DND-41 (cell line): ENCODE data around the gene LAMC1.

Experiments used
- ATAC-seq: fragments of 200-7000 bp; cut with Tn5 transposase; 3 replicates; pipeline ENCODE4 v1.9.1; 2021; ENCODE audit warnings: low read depth; ENCODE audit not compliant: insufficient read depth
- DNase-seq: peaks from one replicate; pipeline ENCODE4 v3.0.0-alpha.2; 2020
- H2AFZ ChIP-seq: 2 replicates; pipeline ENCODE4 v1.6.0; 2012; ENCODE audit warnings: low read depth, low read length
- H3K27ac ChIP-seq: 2 replicates; pipeline ENCODE4 v1.5.1; 2012; ENCODE audit warnings: low read length, inconsistent platforms
- H3K27me3 ChIP-seq: fragments of 200-600 bp; sonication (generic); 2 replicates; pipeline ENCODE4 v1.6.0; 2012; ENCODE audit warnings: low read length, mild to moderate bottlenecking, inconsistent platforms; ENCODE audit not compliant: insufficient read depth, poor library complexity
- H3K36me3 ChIP-seq: 2 replicates; pipeline ENCODE4 v1.5.1; 2012; ENCODE audit warnings: low read length, inconsistent platforms; ENCODE audit not compliant: insufficient read depth
- H3K4me1 ChIP-seq: 2 replicates; pipeline ENCODE4 v1.5.1; 2012; ENCODE audit warnings: mild to moderate bottlenecking, low read length; ENCODE audit not compliant: insufficient read depth
- H3K4me2 ChIP-seq: 2 replicates; pipeline ENCODE4 v1.6.0; 2012; ENCODE audit warnings: mild to moderate bottlenecking, moderate library complexity, low read length, inconsistent platforms; ENCODE audit not compliant: insufficient read depth
- H3K4me3 ChIP-seq, 2 experiments: fragments of 200-600 bp in 1 of 2; shearing (Covaris generic) in 1 of 2; 2 replicates each; pipeline ENCODE4 v1.5.1; 2012 to 2016; ENCODE audit warnings: inconsistent platforms in 2 of 2, low read length in 2 of 2, mild to moderate bottlenecking in 2 of 2, low read depth in 1 of 2, moderate library complexity in 1 of 2
- H3K79me2 ChIP-seq: 2 replicates; pipeline ENCODE4 v1.6.0; 2012; ENCODE audit warnings: low read length, inconsistent platforms; ENCODE audit not compliant: insufficient read depth
- H3K9ac ChIP-seq: 2 replicates; pipeline ENCODE4 v1.6.0; 2012; ENCODE audit warnings: low read depth, mild to moderate bottlenecking, inconsistent platforms, low read length, moderate library complexity
- H3K9me3 ChIP-seq: 2 replicates; pipeline ENCODE4 v1.5.1; 2012; ENCODE audit warnings: low read length, moderate library complexity, mild to moderate bottlenecking, inconsistent platforms; ENCODE audit not compliant: insufficient read depth, severe bottlenecking
- H4K20me1 ChIP-seq: 2 replicates; pipeline ENCODE4 v1.6.0; 2012; ENCODE audit warnings: low read length; ENCODE audit not compliant: insufficient read depth
- EZH2 ChIP-seq: IDR thresholded peaks from 3 replicates; pipeline ENCODE4 v1.6.1; 2012; ENCODE audit warnings: borderline replicate concordance, low read depth, mild to moderate bottlenecking, moderate library complexity, low read length, inconsistent platforms; ENCODE audit not compliant: severe bottlenecking
- TF ChIP-seq, protein P1 (sequence below): IDR thresholded peaks from 2 replicates; pipeline ENCODE4 v1.5.1; 2012; ENCODE audit warnings: borderline replicate concordance, low read length, moderate library complexity, mild to moderate bottlenecking; ENCODE audit not compliant: poor library complexity, severe bottlenecking; ENCODE audit errors: extremely low read depth

The LAMC1 gene

DNA sequence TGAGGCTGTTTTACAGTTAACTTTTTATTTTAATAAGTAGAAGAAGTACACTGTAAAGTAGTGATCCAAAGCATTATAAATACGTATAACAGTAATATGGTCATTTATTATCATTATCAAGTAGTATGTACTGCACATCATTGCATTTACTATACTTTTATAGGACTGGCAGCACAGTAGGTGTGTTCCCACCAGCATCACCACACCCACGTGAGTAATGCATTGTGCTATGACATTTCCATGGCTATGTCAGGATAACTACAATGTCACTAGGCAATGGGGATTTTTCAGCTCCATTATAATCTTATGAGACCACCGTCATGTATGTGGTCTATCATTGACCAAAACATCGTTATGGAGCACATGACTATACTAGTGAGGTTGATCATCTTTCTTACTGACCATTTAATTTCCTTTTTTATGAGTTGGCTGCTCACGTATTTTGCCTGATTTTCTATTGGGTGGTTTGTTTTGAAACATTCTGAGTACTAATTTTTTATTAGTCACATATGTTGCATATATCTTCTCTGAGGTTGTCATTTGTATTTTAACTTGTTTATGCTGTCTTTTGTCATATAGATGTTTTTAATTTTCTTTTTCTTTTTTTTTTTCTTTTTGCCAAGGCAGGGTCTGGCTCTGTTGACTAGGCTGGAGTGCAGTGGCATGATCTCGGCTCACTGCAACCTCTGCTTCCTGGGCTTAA is 44.9 kb upstream of the LAMC1 start:
- no peaks in the 10 kb centered on the region for H3K36me3 ChIP-seq
- no peak overlapping the region for H3K4me3 ChIP-seq
- H3K27me3 ChIP-seq = peaks cover 2% of the 10 kb centered on the region
- H3K9me3 ChIP-seq = no peaks in the 10 kb centered on the region
- H3K4me2 ChIP-seq = no peak overlapping the region
- no peak overlapping the region for H3K9ac ChIP-seq
- H3K79me2 ChIP-seq = no peaks in the 10 kb centered on the region
- no peaks in the 10 kb centered on the region for H4K20me1 ChIP-seq
- H3K4me1 ChIP-seq = no peaks in the 10 kb centered on the region
- DNase-seq = no peak
- TF ChIP-seq, protein P1, sequence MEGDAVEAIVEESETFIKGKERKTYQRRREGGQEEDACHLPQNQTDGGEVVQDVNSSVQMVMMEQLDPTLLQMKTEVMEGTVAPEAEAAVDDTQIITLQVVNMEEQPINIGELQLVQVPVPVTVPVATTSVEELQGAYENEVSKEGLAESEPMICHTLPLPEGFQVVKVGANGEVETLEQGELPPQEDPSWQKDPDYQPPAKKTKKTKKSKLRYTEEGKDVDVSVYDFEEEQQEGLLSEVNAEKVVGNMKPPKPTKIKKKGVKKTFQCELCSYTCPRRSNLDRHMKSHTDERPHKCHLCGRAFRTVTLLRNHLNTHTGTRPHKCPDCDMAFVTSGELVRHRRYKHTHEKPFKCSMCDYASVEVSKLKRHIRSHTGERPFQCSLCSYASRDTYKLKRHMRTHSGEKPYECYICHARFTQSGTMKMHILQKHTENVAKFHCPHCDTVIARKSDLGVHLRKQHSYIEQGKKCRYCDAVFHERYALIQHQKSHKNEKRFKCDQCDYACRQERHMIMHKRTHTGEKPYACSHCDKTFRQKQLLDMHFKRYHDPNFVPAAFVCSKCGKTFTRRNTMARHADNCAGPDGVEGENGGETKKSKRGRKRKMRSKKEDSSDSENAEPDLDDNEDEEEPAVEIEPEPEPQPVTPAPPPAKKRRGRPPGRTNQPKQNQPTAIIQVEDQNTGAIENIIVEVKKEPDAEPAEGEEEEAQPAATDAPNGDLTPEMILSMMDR = no peak
- TF ChIP-seq EZH2 = no peak
- H2AFZ ChIP-seq = no peak overlapping the region
- ATAC-seq = no peak
- H3K27ac ChIP-seq = no peak overlapping the region

DNA sequence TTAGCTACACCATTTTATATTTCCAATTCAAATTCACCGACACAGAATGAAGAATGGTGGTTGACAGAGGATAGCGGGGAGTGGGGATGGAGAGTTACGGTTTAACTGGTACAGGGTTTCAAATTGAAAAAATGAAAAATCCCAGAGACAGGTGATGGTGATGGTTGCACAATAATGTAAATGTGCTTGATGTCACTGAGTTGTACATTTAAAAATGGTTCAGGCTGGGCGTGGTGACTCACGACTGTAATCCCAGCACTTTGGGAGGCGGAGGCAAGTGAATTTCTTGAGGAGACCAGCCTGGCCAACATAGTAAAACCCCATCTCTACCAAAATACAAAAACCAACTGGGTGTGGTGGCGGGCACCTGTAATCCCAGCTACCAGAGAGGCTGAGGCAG is 39.1 kb upstream of the LAMC1 start:
- DNase-seq (no peak), ATAC-seq (no peak)
- Histone ChIP-seq H3K27ac (no peak overlapping the region), H3K9me3 (no peaks in the 10 kb centered on the region), H3K4me3 (no peak overlapping the region), H2AFZ (no peak overlapping the region), H4K20me1 (no peaks in the 10 kb centered on the region), H3K9ac (no peak overlapping the region), H3K36me3 (no peaks in the 10 kb centered on the region), H3K4me2 (no peak overlapping the region), H3K79me2 (no peaks in the 10 kb centered on the region), H3K4me1 (no peaks in the 10 kb centered on the region), H3K27me3 (peaks cover 4% of the 10 kb centered on the region)
- no peak for TF ChIP-seq EZH2
- TF ChIP-seq, protein P1 = no peak

DNA sequence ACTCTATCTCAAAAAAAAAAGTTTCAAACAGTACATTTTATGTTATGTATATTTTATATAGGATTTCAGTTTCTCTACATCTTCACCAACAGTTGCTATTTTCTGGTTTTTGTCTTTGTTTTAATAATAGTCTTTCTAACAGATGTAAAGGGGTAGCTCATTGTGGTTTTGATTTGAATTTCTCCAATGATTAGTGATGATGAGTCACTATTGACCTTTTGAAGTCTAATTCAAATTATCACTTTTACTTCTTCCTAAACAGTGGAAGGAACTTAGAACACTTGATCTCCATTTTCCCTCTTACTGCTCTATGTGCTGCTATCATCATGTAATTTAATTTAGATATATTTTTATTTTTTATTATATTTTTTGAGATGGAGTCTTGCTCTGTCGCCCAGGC is 38.6 kb upstream of the LAMC1 start:
- Histone ChIP-seq H3K9me3 (no peaks in the 10 kb centered on the region), H3K9ac (no peak overlapping the region), H3K4me3 (no peak overlapping the region), H4K20me1 (no peaks in the 10 kb centered on the region), H3K27ac (no peak overlapping the region), H3K27me3 (peaks cover 4% of the 10 kb centered on the region), H3K4me1 (no peaks in the 10 kb centered on the region), H3K4me2 (no peak overlapping the region), H3K36me3 (no peaks in the 10 kb centered on the region), H3K79me2 (no peaks in the 10 kb centered on the region), H2AFZ (no peak overlapping the region)
- ATAC-seq (no peak), DNase-seq (no peak)
- TF ChIP-seq, protein P1 = no peak
- TF ChIP-seq EZH2 = no peak

DNA sequence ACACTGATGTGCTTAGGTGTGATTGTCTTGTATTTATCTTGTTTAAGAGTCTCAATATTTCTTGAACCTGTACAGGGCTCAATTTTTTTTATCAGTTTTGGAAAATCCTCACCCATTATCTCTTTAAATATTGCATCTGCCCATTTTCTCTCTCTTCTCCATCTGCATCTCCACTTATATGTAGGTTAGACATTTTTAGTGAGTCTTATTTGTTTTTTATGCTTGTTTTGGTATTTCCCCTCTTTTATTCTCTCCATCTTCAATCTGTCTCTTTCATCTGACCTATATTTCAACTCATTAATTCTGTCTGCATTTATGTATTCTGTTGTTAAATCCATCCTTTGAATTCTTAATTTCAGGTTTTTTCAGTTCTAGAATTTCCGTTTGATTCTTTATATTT is 37.3 kb upstream of the LAMC1 start:
- Histone ChIP-seq H3K9ac (no peak overlapping the region), H3K9me3 (no peaks in the 10 kb centered on the region), H3K4me3 (no peak overlapping the region), H3K36me3 (no peaks in the 10 kb centered on the region), H3K27me3 (peaks cover 4% of the 10 kb centered on the region), H4K20me1 (no peaks in the 10 kb centered on the region), H3K79me2 (no peaks in the 10 kb centered on the region), H3K4me2 (no peak overlapping the region), H3K4me1 (no peaks in the 10 kb centered on the region), H2AFZ (no peak overlapping the region), H3K27ac (no peak overlapping the region)
- ATAC-seq = no peak
- DNase-seq = no peak
- TF ChIP-seq EZH2 = no peak
- TF ChIP-seq, protein P1 = no peak
